ENCODE results near the gene KLHL13. TPM values are rescaled to one million over a fixed set of nuclear protein-coding genes. Genes with fewer than 3 reads are reported as not detected.

KLHL13 gene
- total and polyA plus RNA-seq, 10 of the 15 experiments (the other 5 are each of a cell fraction or from before 2014, with no cell fraction given) = 8.2 to 34.1 (median 13.8) TPM

DNA sequence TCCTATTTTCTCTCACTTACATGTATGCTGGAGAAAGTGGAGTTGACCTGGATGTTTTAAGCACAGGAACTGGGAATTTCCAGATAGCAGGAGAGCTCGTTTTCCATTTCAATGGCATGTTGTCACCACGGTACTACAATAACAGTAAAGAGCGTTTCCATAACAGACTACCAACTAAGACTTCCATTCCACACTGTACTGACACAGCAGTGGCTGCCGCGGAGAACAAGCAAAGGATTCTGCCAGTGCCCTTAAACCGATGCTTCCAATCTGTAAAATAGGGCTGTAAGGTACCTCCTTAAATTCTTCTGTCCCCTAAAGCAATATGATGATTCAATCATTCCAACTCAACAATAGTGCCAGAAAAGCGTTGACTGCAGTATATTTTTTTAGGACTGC, 143.9 kb downstream of the KLHL13 start (continued):
- TF ChIP-seq, protein P1, sequence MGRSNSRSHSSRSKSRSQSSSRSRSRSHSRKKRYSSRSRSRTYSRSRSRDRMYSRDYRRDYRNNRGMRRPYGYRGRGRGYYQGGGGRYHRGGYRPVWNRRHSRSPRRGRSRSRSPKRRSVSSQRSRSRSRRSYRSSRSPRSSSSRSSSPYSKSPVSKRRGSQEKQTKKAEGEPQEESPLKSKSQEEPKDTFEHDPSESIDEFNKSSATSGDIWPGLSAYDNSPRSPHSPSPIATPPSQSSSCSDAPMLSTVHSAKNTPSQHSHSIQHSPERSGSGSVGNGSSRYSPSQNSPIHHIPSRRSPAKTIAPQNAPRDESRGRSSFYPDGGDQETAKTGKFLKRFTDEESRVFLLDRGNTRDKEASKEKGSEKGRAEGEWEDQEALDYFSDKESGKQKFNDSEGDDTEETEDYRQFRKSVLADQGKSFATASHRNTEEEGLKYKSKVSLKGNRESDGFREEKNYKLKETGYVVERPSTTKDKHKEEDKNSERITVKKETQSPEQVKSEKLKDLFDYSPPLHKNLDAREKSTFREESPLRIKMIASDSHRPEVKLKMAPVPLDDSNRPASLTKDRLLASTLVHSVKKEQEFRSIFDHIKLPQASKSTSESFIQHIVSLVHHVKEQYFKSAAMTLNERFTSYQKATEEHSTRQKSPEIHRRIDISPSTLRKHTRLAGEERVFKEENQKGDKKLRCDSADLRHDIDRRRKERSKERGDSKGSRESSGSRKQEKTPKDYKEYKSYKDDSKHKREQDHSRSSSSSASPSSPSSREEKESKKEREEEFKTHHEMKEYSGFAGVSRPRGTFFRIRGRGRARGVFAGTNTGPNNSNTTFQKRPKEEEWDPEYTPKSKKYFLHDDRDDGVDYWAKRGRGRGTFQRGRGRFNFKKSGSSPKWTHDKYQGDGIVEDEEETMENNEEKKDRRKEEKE (IDR thresholded peaks at IDR 0.05) = no peak
- no peak for TF ChIP-seq BACH1 (IDR thresholded peaks at IDR 0.05; ENCODE audit: borderline replicate concordance)
- TF ChIP-seq IRF3 (IDR thresholded peaks at IDR 0.05) = no peak

DNA sequence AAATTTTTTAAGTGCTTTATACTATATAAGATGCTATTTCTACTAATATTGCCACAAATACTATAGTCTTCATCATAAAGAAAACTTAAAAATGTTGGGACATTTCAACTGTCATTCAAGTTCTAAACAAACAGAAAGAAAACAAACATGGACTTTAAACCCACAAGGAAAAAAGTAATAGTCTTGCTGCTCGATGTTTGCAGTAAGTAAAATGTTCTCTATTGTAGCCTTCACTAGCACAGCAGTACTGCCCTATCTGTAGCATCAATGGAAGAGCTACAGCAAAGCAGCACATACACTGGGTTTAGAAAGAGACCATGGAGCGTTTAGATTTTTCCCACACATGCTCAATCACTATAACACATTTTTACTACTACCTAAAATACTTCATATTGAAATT, 146.8 kb downstream of the KLHL13 start:
- in situ Hi-C loops (cut with MboI) = no loop called here
- Histone ChIP-seq H3K4me2 (ENCODE audit: control insufficient read depth, insufficient read depth) (no peak overlapping the region), H3K36me3 (ENCODE audit: control insufficient read depth in 2 of 2, insufficient read depth in 2 of 2, low read length in 1 of 2) (no peaks in the 10 kb centered on the region), H3K79me2 (ENCODE audit: control insufficient read depth, insufficient read depth, low read length) (no peaks in the 10 kb centered on the region), H2AFZ (ENCODE audit: control insufficient read depth, low read depth, low read length) (no peak overlapping the region), H3K9me3 (replicated peaks; ENCODE audit: control insufficient read depth, insufficient read depth, low read length) (no peaks in the 10 kb centered on the region), H3K27ac (ENCODE audit: control insufficient read depth, insufficient read depth) (no peak overlapping the region), H3K9ac (ENCODE audit: control insufficient read depth, insufficient read depth, low read length) (no peak overlapping the region), H4K20me1 (ENCODE audit: control insufficient read depth, insufficient read depth) (no peaks in the 10 kb centered on the region), H3K4me3 (no peak overlapping the region), H3K27me3 (replicated peaks in 1 of 2; ENCODE audit: control insufficient read depth in 2 of 2, insufficient read depth in 2 of 2, low read length in 1 of 2) (no peaks in the 10 kb centered on the region), H3K4me1 (ENCODE audit: control insufficient read depth, insufficient read depth, low read length) (no peaks in the 10 kb centered on the region)
- intact Hi-C loops (cut with micrococcal nuclease; ENCODE audit: unreplicated experiment) = no loop called here
- ATAC-seq = no peak
- ChIA-PET CTCF (interaction anchor here (0.9 kb wide), 1 partner anchor 16 kb away, joined by 3 read pairs; no protein-coding TSS in a partner anchor), SMC1A (ENCODE audit: uncharacterized antibody, unreplicated experiment) (no interaction called here), POLR2A (no interaction called here), RAD21 (ENCODE audit: unreplicated experiment) (no interaction called here)
- FAIRE-seq = no peak
- DNase-seq (ENCODE audit: low read depth, low spot score) = no peak
- no TSS peak for BruUV-seq (replicated peaks)
- 0% methylated on average over 2 of the region's 2 CpGs for WGBS (ENCODE audit: insufficient coverage, insufficient replicate concordance, low lambda C conversion rate, missing lambda C conversion rate)
- no peak for TF ChIP-seq CREB1 (IDR thresholded peaks at IDR 0.05; ENCODE audit: low read depth)
- TF ChIP-seq NFIC (IDR thresholded peaks at IDR 0.05; ENCODE audit: low read depth, low read length) = no peak
- TF ChIP-seq BRCA1 (IDR thresholded peaks at IDR 0.05; ENCODE audit: low read depth, low read length) = no peak
- TF ChIP-seq, protein P2, sequence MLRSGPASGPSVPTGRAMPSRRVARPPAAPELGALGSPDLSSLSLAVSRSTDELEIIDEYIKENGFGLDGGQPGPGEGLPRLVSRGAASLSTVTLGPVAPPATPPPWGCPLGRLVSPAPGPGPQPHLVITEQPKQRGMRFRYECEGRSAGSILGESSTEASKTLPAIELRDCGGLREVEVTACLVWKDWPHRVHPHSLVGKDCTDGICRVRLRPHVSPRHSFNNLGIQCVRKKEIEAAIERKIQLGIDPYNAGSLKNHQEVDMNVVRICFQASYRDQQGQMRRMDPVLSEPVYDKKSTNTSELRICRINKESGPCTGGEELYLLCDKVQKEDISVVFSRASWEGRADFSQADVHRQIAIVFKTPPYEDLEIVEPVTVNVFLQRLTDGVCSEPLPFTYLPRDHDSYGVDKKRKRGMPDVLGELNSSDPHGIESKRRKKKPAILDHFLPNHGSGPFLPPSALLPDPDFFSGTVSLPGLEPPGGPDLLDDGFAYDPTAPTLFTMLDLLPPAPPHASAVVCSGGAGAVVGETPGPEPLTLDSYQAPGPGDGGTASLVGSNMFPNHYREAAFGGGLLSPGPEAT (IDR thresholded peaks at IDR 0.05; ENCODE audit: low read depth) = no peak
- no peak for TF ChIP-seq NR2F1 (conservative IDR thresholded peaks at IDR 0.05)
- no peak for TF ChIP-seq IKZF2 (IDR thresholded peaks at IDR 0.05)
- TF ChIP-seq CEBPB (IDR thresholded peaks at IDR 0.05; ENCODE audit: borderline replicate concordance in 1 of 2, low read depth in 2 of 2, low read length in 2 of 2) = no peak
- TF ChIP-seq EGR1 (IDR thresholded peaks at IDR 0.05; ENCODE audit: borderline replicate concordance in 1 of 2, low read depth in 2 of 2, low read length in 2 of 2) = no peak
- no peak for TF ChIP-seq PAX8 (IDR thresholded peaks at IDR 0.05)
- TF ChIP-seq ZBTB40 (IDR thresholded peaks at IDR 0.05; ENCODE audit: borderline replicate concordance) = no peak
- no peak for TF ChIP-seq ZZZ3 (IDR thresholded peaks at IDR 0.05; ENCODE audit: control insufficient read depth, insufficient read length, low read depth)

Measured in GM12878 (cell line).